HepG2 (cell line): Measurements from ENCODE around the gene ZNF540.

Source experiments
- ESRRA ChIP-seq: sonication (generic); formaldehyde crosslinking; IDR thresholded peaks from 2 replicates; pipeline ENCODE4 v1.5.1; 2020; ENCODE audit warnings: mild to moderate bottlenecking, low read depth, missing genetic modification reagents
- FOXM1 ChIP-seq: sonication (generic); formaldehyde crosslinking; IDR thresholded peaks from 2 replicates; pipeline ENCODE4 v1.5.0; 2020; ENCODE audit warnings: missing genetic modification reagents
- HMG20A ChIP-seq: IDR thresholded peaks from 2 replicates; pipeline ENCODE4 v1.6.1; 2016; ENCODE audit warnings: borderline replicate concordance
- NRL ChIP-seq: sonication (generic); formaldehyde crosslinking; IDR thresholded peaks from 2 replicates; pipeline ENCODE4 v1.5.0; 2020; ENCODE audit warnings: missing genetic modification reagents, mild to moderate bottlenecking, moderate library complexity, borderline replicate concordance
- RAD21 ChIP-seq: fragments of 450-650 bp; formaldehyde crosslinking; IDR thresholded peaks from 2 replicates; pipeline ENCODE4 v1.5.0; 2020; ENCODE audit warnings: mild to moderate bottlenecking
- TARDBP ChIP-seq: sonication (generic); formaldehyde crosslinking; IDR thresholded peaks from 2 replicates; pipeline ENCODE4 v1.8.0; 2022; ENCODE audit warnings: mild to moderate bottlenecking, missing genetic modification reagents
- ZNF138 ChIP-seq: sonication (generic); formaldehyde crosslinking; IDR thresholded peaks from 2 replicates; pipeline ENCODE4 v1.5.0; 2020; ENCODE audit warnings: mild to moderate bottlenecking, low read depth, missing genetic modification reagents
- ZNF44 ChIP-seq: sonication (generic); formaldehyde crosslinking; IDR thresholded peaks from 2 replicates; pipeline ENCODE4 v1.5.1; 2020; ENCODE audit warnings: mild to moderate bottlenecking, missing genetic modification reagents
- TF ChIP-seq, protein P1 (sequence below), 2 experiments: sonication (generic) in 1 of 2; formaldehyde crosslinking in 1 of 2; IDR thresholded peaks; 2 replicates each; pipeline versions ENCODE4 v1.4.0 to v1.6.1; 2016 to 2020; ENCODE audit warnings: borderline replicate concordance in 1 of 2, low read depth in 1 of 2, mild to moderate bottlenecking in 1 of 2, missing genetic modification reagents in 1 of 2
- TF ChIP-seq, protein P2 (sequence below): sonication (generic); formaldehyde crosslinking; IDR thresholded peaks from 2 replicates; pipeline ENCODE4 v1.5.0; 2020; ENCODE audit warnings: mild to moderate bottlenecking, missing genetic modification reagents, moderate library complexity
- TF ChIP-seq, protein P3 (sequence below): IDR thresholded peaks from 2 replicates; pipeline ENCODE4 v1.6.1; 2016; ENCODE audit warnings: missing compliant biosample characterization, missing genetic modification reagents, borderline replicate concordance

DNA sequence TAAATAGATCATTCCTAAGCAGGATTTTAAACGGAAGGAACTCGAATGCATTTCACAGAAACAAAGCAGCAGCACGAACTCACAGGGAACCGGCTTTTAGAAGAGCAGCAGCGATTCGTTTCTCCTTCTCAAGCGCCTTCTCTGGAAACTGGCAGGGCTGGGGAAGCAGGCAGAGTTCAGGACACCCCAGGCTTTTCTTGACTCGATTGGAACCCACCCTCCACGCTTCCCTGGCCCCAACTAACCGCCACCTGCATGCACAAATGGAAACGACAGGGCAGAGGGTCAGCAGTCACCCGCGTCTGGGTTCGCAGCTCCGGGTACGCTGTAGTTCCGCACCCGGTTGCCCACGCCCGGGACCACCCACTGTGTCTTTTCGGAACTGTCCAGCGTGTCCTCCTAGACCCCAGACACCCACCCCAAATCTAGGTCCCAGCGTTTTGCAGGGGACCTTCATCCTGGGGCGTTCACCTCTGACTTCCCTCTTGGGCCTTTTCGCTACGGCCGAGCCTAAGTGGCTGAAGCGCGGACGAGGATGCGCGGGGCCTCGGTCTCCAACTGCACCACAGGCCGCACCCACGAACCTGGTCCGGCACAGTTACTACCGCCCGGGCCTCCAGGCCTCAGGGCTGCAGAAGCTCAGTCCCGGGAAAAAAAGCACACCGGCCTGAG is 60.1 kb downstream of the ZNF540 start:
- TF ChIP-seq, protein P1, sequence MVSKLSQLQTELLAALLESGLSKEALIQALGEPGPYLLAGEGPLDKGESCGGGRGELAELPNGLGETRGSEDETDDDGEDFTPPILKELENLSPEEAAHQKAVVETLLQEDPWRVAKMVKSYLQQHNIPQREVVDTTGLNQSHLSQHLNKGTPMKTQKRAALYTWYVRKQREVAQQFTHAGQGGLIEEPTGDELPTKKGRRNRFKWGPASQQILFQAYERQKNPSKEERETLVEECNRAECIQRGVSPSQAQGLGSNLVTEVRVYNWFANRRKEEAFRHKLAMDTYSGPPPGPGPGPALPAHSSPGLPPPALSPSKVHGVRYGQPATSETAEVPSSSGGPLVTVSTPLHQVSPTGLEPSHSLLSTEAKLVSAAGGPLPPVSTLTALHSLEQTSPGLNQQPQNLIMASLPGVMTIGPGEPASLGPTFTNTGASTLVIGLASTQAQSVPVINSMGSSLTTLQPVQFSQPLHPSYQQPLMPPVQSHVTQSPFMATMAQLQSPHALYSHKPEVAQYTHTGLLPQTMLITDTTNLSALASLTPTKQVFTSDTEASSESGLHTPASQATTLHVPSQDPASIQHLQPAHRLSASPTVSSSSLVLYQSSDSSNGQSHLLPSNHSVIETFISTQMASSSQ (IDR thresholded peaks at IDR 0.05; ENCODE audit: low read depth) = no peak
- TF ChIP-seq, protein P1 (CRISPR knock-in tag; IDR thresholded peaks at IDR 0.05; ENCODE audit: borderline replicate concordance) = no peak
- TF ChIP-seq ZNF138 (CRISPR knock-in tag) (no peak), HMG20A (CRISPR knock-in tag) (no peak), ESRRA (CRISPR knock-in tag) (no peak), RAD21 (CRISPR knock-in tag) (no peak), FOXM1 (CRISPR knock-in tag) (no peak), TARDBP (CRISPR knock-in tag) (0 out of 2 replicates have a peak, but pooled peaks have one; percentile 10), NRL (CRISPR knock-in tag) (peak; percentile 59; the same call in 1 of the 2 replicates), ZNF44 (no peak)
- TF ChIP-seq, protein P2, sequence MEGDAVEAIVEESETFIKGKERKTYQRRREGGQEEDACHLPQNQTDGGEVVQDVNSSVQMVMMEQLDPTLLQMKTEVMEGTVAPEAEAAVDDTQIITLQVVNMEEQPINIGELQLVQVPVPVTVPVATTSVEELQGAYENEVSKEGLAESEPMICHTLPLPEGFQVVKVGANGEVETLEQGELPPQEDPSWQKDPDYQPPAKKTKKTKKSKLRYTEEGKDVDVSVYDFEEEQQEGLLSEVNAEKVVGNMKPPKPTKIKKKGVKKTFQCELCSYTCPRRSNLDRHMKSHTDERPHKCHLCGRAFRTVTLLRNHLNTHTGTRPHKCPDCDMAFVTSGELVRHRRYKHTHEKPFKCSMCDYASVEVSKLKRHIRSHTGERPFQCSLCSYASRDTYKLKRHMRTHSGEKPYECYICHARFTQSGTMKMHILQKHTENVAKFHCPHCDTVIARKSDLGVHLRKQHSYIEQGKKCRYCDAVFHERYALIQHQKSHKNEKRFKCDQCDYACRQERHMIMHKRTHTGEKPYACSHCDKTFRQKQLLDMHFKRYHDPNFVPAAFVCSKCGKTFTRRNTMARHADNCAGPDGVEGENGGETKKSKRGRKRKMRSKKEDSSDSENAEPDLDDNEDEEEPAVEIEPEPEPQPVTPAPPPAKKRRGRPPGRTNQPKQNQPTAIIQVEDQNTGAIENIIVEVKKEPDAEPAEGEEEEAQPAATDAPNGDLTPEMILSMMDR (CRISPR knock-in tag) = 0 out of 2 replicates have a peak, but pooled peaks have one; percentile 2
- TF ChIP-seq, protein P3, sequence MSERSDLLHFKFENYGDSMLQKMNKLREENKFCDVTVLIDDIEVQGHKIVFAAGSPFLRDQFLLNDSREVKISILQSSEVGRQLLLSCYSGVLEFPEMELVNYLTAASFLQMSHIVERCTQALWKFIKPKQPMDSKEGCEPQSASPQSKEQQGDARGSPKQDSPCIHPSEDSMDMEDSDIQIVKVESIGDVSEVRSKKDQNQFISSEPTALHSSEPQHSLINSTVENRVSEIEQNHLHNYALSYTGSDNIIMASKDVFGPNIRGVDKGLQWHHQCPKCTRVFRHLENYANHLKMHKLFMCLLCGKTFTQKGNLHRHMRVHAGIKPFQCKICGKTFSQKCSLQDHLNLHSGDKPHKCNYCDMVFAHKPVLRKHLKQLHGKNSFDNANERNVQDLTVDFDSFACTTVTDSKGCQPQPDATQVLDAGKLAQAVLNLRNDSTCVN = no peak
